Measurements from ENCODE around the gene PPP5C.
"Not testable (repeated sequence)": the region's sequence is repeated elsewhere in the genome, so short reads cannot be mapped to it uniquely, and the experiment has no call there.

Gene PPP5C

GRCh38 chr19:46346821-46347571 is at the start of gene PPP5C:
TSS of gene PPP5C (plus strand) at chr19:46347087. CDS start at chr19:46347097, 10 bp downstream.
- peak; percentile 71 to 80 for DNase-seq (ENCODE audit: low read depth in 1 of 2, low spot score in 1 of 2)

GRCh38 chr19:46297700-46298478 is 49.0 kb upstream of the PPP5C start:
- no peak for DNase-seq (ENCODE audit: low read depth in 1 of 2, low spot score in 1 of 2)

GRCh38 chr19:46298479-46299003 is 48.3 kb upstream of the PPP5C start:
- DNase-seq (ENCODE audit: low read depth in 1 of 2, low spot score in 1 of 2) = no peak

- DNase-seq (ENCODE audit: low read depth in 1 of 2, low spot score in 1 of 2) = no peak
Measured at GRCh38 chr19:46299004-46299509, 47.8 kb upstream of the PPP5C start.

- DNase-seq (ENCODE audit: low read depth in 1 of 2, low spot score in 1 of 2) = no peak
Measured at GRCh38 chr19:46299695-46300094, 47.2 kb upstream of the PPP5C start.

GRCh38 chr19:46303322-46303690 is 43.6 kb upstream of the PPP5C start:
- DNase-seq (ENCODE audit: low read depth in 1 of 2, low spot score in 1 of 2) = no peak

GRCh38 chr19:46303691-46304397 is 43.0 kb upstream of the PPP5C start:
- no peak for DNase-seq (ENCODE audit: low read depth in 1 of 2, low spot score in 1 of 2)

- DNase-seq (ENCODE audit: low read depth in 1 of 2, low spot score in 1 of 2) = no peak
Measured at GRCh38 chr19:46306501-46306900, 40.4 kb upstream of the PPP5C start.

- no peak for DNase-seq (ENCODE audit: low read depth in 1 of 2, low spot score in 1 of 2)
Measured at GRCh38 chr19:46308510-46308909, 38.4 kb upstream of the PPP5C start.

GRCh38 chr19:46309056-46309455 is 37.8 kb upstream of the PPP5C start:
- no peak for DNase-seq (ENCODE audit: low read depth in 1 of 2, low spot score in 1 of 2)

GRCh38 chr19:46311444-46311843 is 35.4 kb upstream of the PPP5C start:
- no peak for DNase-seq (ENCODE audit: low read depth in 1 of 2, low spot score in 1 of 2)

- DNase-seq (ENCODE audit: low read depth in 1 of 2, low spot score in 1 of 2) = not testable (repeated sequence)
Measured at GRCh38 chr19:46313540-46314469, 33.1 kb upstream of the PPP5C start.

- no peak for DNase-seq (ENCODE audit: low read depth in 1 of 2, low spot score in 1 of 2)
Measured at GRCh38 chr19:46317339-46317738, 29.5 kb upstream of the PPP5C start.

- no peak for DNase-seq (ENCODE audit: low read depth in 1 of 2, low spot score in 1 of 2)
Measured at GRCh38 chr19:46319613-46320012, 27.3 kb upstream of the PPP5C start.

- no peak for DNase-seq (ENCODE audit: low read depth in 1 of 2, low spot score in 1 of 2)
Measured at GRCh38 chr19:46320559-46320958, 26.3 kb upstream of the PPP5C start.

- no peak for DNase-seq (ENCODE audit: low read depth in 1 of 2, low spot score in 1 of 2)
Measured at GRCh38 chr19:46321653-46322052, 25.2 kb upstream of the PPP5C start.

- not testable (repeated sequence) for DNase-seq (ENCODE audit: low read depth in 1 of 2, low spot score in 1 of 2)
Measured at GRCh38 chr19:46323227-46323626, 23.7 kb upstream of the PPP5C start.

GRCh38 chr19:46324277-46324676 is 22.6 kb upstream of the PPP5C start:
- DNase-seq (ENCODE audit: low read depth in 1 of 2, low spot score in 1 of 2) = no peak

GRCh38 chr19:46326608-46327007 is 20.3 kb upstream of the PPP5C start:
- DNase-seq (ENCODE audit: low read depth in 1 of 2, low spot score in 1 of 2) = no peak

GRCh38 chr19:46328079-46328478 is 18.8 kb upstream of the PPP5C start:
- no peak for DNase-seq (ENCODE audit: low read depth in 1 of 2, low spot score in 1 of 2)
